ENCODE data around the gene ERFE. TPM values are rescaled to one million over a fixed set of nuclear protein-coding genes. Genes with fewer than 3 reads are reported as not detected.

ERFE gene
- total and polyA plus RNA-seq, 10 of the 15 experiments (the other 5 are each of a cell fraction or from before 2014, with no cell fraction given) = not detected

GRCh38 chr2:238140040-238140439 is 18.7 kb upstream of the ERFE start (continued):
- no peak for TF ChIP-seq CHD1 (IDR thresholded peaks at IDR 0.05; ENCODE audit: low read depth, low read length)
- no peak for TF ChIP-seq CEBPZ (IDR thresholded peaks at IDR 0.05; ENCODE audit: low read depth, low read length)

- RAD21 ChIA-PET (ENCODE audit: unreplicated experiment) = no interaction called here
- in situ Hi-C loops (cut with MboI) = no loop called here
- no TSS peak for BruUV-seq (replicated peaks)
- intact Hi-C loops (cut with micrococcal nuclease; ENCODE audit: unreplicated experiment) = no loop called here
- SMC1A ChIA-PET (ENCODE audit: uncharacterized antibody, unreplicated experiment) = no interaction called here
- H4K20me1 ChIP-seq (ENCODE audit: control insufficient read depth, insufficient read depth) = no peaks in the 10 kb centered on the region
- H3K27me3 ChIP-seq (replicated peaks in 1 of 2; ENCODE audit: control insufficient read depth in 2 of 2, insufficient read depth in 2 of 2, low read length in 1 of 2) = no peaks in the 10 kb centered on the region
- H3K9ac ChIP-seq (ENCODE audit: control insufficient read depth, insufficient read depth, low read length) = no peak overlapping the region
- FAIRE-seq (no peak), DNase-seq (ENCODE audit: low read depth, low spot score) (no peak), ATAC-seq (no peak)
- CTCF ChIA-PET = interaction anchor here (1.0 kb wide), 1 partner anchor 172 kb away, joined by 3 read pairs; no protein-coding TSS in a partner anchor
- 76% methylated on average over 58 of the region's 60 CpGs for WGBS (ENCODE audit: insufficient coverage, insufficient replicate concordance, low lambda C conversion rate, missing lambda C conversion rate)
- no peak for TF ChIP-seq SPI1 (IDR thresholded peaks at IDR 0.05; ENCODE audit: borderline replicate concordance, insufficient read depth, low read depth, low read length)
- no peak overlapping the region for H2AFZ ChIP-seq (ENCODE audit: control insufficient read depth, low read depth, low read length)
- H3K4me2 ChIP-seq (ENCODE audit: control insufficient read depth, insufficient read depth) = no peak overlapping the region
- H3K4me3 ChIP-seq = no peak overlapping the region
- POLR2A ChIA-PET = no interaction called here
- no peak overlapping the region for H3K27ac ChIP-seq (ENCODE audit: control insufficient read depth, insufficient read depth)
- no peaks in the 10 kb centered on the region for H3K79me2 ChIP-seq (ENCODE audit: control insufficient read depth, insufficient read depth, low read length)
- peaks cover 4% of the 10 kb centered on the region; the same call in 1 of the 2 replicates for H3K4me1 ChIP-seq (ENCODE audit: control insufficient read depth, insufficient read depth, low read length)
- no peaks in the 10 kb centered on the region for H3K36me3 ChIP-seq (ENCODE audit: control insufficient read depth in 2 of 2, insufficient read depth in 2 of 2, low read length in 1 of 2)
- H3K9me3 ChIP-seq (replicated peaks; ENCODE audit: control insufficient read depth, insufficient read depth, low read length) = no peaks in the 10 kb centered on the region
These were observed 17.8 kb upstream of the ERFE start for GRCh38 chr2:238140721-238141540.

Data from GM12878 (cell line).